K562 (cell line): ENCODE measurements around the gene MTERF4. TPM values are rescaled to one million over a fixed set of nuclear protein-coding genes. Genes with fewer than 3 reads are reported as not detected.

ENCODE experiments used
- DEAF1 ChIP-seq: fragments of 450-650 bp; formaldehyde crosslinking; IDR thresholded peaks from 2 replicates; pipeline ENCODE4 v1.4.0; 2020; ENCODE audit warnings: mild to moderate bottlenecking, moderate library complexity
- DNMT1 ChIP-seq: fragments of 450-650 bp; IDR thresholded peaks from 2 replicates; pipeline ENCODE4 v1.6.1; 2016; ENCODE audit warnings: antibody characterized with exemption, mild to moderate bottlenecking
- E2F3 ChIP-seq: fragments of 250-450 bp; sonication (Bioruptor Pico); IDR thresholded peaks from 2 replicates; pipeline ENCODE4 v1.4.0; 2020; ENCODE audit warnings: mild to moderate bottlenecking
- KDM4B ChIP-seq, 2 experiments: fragments of 450-650 bp in 1 of 2; sonication (generic) in 1 of 2; IDR thresholded peaks; 2 replicates each; pipeline ENCODE4 v1.6.1; 2016 to 2017; ENCODE audit warnings: borderline replicate concordance in 2 of 2, antibody characterized with exemption in 1 of 2, low read depth in 1 of 2, mild to moderate bottlenecking in 1 of 2
- MAFG ChIP-seq: fragments of 450-650 bp; conservative IDR thresholded peaks from 2 replicates; pipeline ENCODE4 v1.6.1; 2016; ENCODE audit warnings: missing genetic modification characterization, missing compliant biosample characterization
- PHB ChIP-seq: fragments of 250-450 bp; sonication (Bioruptor Pico); IDR thresholded peaks from 2 replicates; pipeline ENCODE4 v1.5.0; 2021
- PREB ChIP-seq: sonication (generic); formaldehyde crosslinking; IDR thresholded peaks from 2 replicates; pipeline ENCODE4 v1.8.1; 2023; ENCODE audit warnings: mild to moderate bottlenecking, missing genetic modification reagents
- RAD21 ChIP-seq, 2 experiments: fragments of 250-450 bp in 1 of 2; fragments of 450-650 bp in 1 of 2; sonication (Bioruptor Pico) in 1 of 2; formaldehyde crosslinking in 1 of 2; IDR thresholded peaks in 1 of 2; conservative IDR thresholded peaks in 1 of 2; 2 replicates each; pipeline versions ENCODE4 v1.4.0 to v1.8.0; 2020 to 2022; ENCODE audit warnings: mild to moderate bottlenecking in 2 of 2, moderate library complexity in 1 of 2
- RAD51 ChIP-seq: fragments of 450-650 bp; IDR thresholded peaks from 2 replicates; pipeline ENCODE4 v1.7.1; 2016; ENCODE audit warnings: low read depth, mild to moderate bottlenecking, borderline replicate concordance
- SIN3A ChIP-seq, 2 experiments: fragments of 150-350 bp in 1 of 2; IDR thresholded peaks; 2 replicates each; pipeline ENCODE4 v1.6.1; 2011 to 2016; ENCODE audit warnings: borderline replicate concordance in 2 of 2, low read depth in 2 of 2, low read length in 2 of 2, mild to moderate bottlenecking in 2 of 2, moderate library complexity in 2 of 2; ENCODE audit not compliant: control insufficient read depth in 1 of 2
- WHSC1 ChIP-seq: IDR thresholded peaks from one replicate; pipeline ENCODE4 v1.6.1; 2012; ENCODE audit warnings: low read length, control low read depth, inconsistent platforms
- YBX1 ChIP-seq: fragments of 450-650 bp; IDR thresholded peaks from 2 replicates; pipeline ENCODE4 v1.7.1; 2016; ENCODE audit warnings: mild to moderate bottlenecking
- ZBTB40 ChIP-seq, 2 experiments: fragments of 450-650 bp in 1 of 2; sonication (generic) in 1 of 2; formaldehyde crosslinking in 1 of 2; IDR thresholded peaks; 2 replicates each; pipeline versions ENCODE4 v1.7.1 to v1.9.0; 2016 to 2022; ENCODE audit warnings: inconsistent platforms in 1 of 2, mild to moderate bottlenecking in 1 of 2, missing genetic modification reagents in 1 of 2
- ZNF316 ChIP-seq: fragments of 450-650 bp; IDR thresholded peaks from 2 replicates; pipeline ENCODE4 v1.6.1; 2016
- polyA plus RNA-seq, 8 experiments: library from polyadenylated mRNA; depleted of rRNA in 4 of 8; stranded (reverse) in 5 of 8; unstranded in 3 of 8; fragments of >200 nt; fragmentation: Nextera tagmentation in 2 of 8; fragmentation: Illumina TruSeq in 1 of 8; extraction: Ambion mirVana in 2 of 8; extraction: Trizol in 1 of 8; gene quantifications; 2 replicates each; pipeline versions ENCODE4 v1.2.1 to v1.2.3, GENCODE V29; 2011 to 2014; ENCODE audit warnings: inconsistent platforms in 1 of 8, missing spikeins in 1 of 8
- total RNA-seq, 7 experiments: library from RNA; depleted of rRNA in 6 of 7; stranded (reverse); fragments of >200 nt in 6 of 7; fragmentation: Illumina TruSeq in 2 of 7; extraction: Trizol in 2 of 7; gene quantifications; 2 replicates each; pipeline versions ENCODE4 v1.2.1 to v1.2.3, GENCODE V29; 2011 to 2021; ENCODE audit warnings: low replicate concordance in 1 of 7

The MTERF4 gene
- total and polyA plus RNA-seq, 9 of the 15 experiments (the other 6 are each of a cell fraction or from before 2014, with no cell fraction given) = 15.3 to 29.6 (median 21.2) TPM

GRCh38 chr2:241049739-241050623 lies 52.1 kb downstream of the MTERF4 start (continued):
- no peak for TF ChIP-seq DEAF1 (CRISPR knock-in tag)
- no peak for TF ChIP-seq PHB
- TF ChIP-seq PREB (CRISPR knock-in tag) = no peak
- TF ChIP-seq WHSC1 = no peak
- no peak for TF ChIP-seq RAD51
- TF ChIP-seq MAFG (tag) = peak; percentile 60
- peak; percentile 77 for TF ChIP-seq ZNF316
- TF ChIP-seq SIN3A (IDR thresholded peaks at IDR 0.05; ENCODE audit: borderline replicate concordance in 2 of 2, control insufficient read depth in 1 of 2, low read depth in 2 of 2, low read length in 2 of 2) = no peak
- TF ChIP-seq DNMT1 = no peak
- TF ChIP-seq ZBTB40 (IDR thresholded peaks at IDR 0.05) = no peak
- no peak for TF ChIP-seq ZBTB40 (CRISPR knock-in tag; IDR thresholded peaks at IDR 0.05)
- no peak for TF ChIP-seq E2F3
- TF ChIP-seq RAD21 (CRISPR knock-in tag; conservative IDR thresholded peaks at IDR 0.05 in 1 of 2, IDR thresholded peaks at IDR 0.05 in 1 of 2) = no peak
- no peak for TF ChIP-seq YBX1
- no peak for TF ChIP-seq KDM4B (IDR thresholded peaks at IDR 0.05; ENCODE audit: borderline replicate concordance in 2 of 2, low read depth in 1 of 2)
